ENCODE measurements around the gene FOXQ1. TPM values are rescaled to one million over a fixed set of nuclear protein-coding genes. Genes with fewer than 3 reads are reported as not detected.

FOXQ1 gene
- total RNA-seq, 2 donors from 2014 or later = not detected

GRCh38 chr6:1310628-1311399, 1.1 kb upstream of the FOXQ1 start:
- H3K4me1 ChIP-seq = peaks cover 0 to 26% of the 10 kb centered on the region in 2 donors
- peaks cover 0 to 10% of the 10 kb centered on the region in 2 donors for H3K9me3 ChIP-seq
- H3K27ac ChIP-seq = no peak overlapping the region
- DNase-seq (ENCODE audit: low spot score) = no peak
- peak overlapping the region in 1 of 2 donors; percentile 42 for H3K4me3 ChIP-seq
- H3K27me3 ChIP-seq = peaks cover 12 to 18% of the 10 kb centered on the region in 2 donors
- no peak for TF ChIP-seq CTCF (IDR thresholded peaks at IDR 0.05)
- no peaks in the 10 kb centered on the region for H3K36me3 ChIP-seq

- no peak overlapping the region for H3K27ac ChIP-seq
- H3K27me3 ChIP-seq = peaks cover 19 to 20% of the 10 kb centered on the region in 2 donors
- no peak for TF ChIP-seq CTCF (IDR thresholded peaks at IDR 0.05)
These were observed 240 bp downstream of the FOXQ1 start for GRCh38 chr6:1312203-1312472.

GRCh38 chr6:1312473-1313367, 822 bp downstream of the FOXQ1 start:
- no peaks in the 10 kb centered on the region for H3K9me3 ChIP-seq
- no peak overlapping the region for H3K27ac ChIP-seq
- H3K4me1 ChIP-seq = peaks cover 0 to 35% of the 10 kb centered on the region in 2 donors
- H3K36me3 ChIP-seq = no peaks in the 10 kb centered on the region
- TF ChIP-seq CTCF (IDR thresholded peaks at IDR 0.05) = no peak
- H3K27me3 ChIP-seq = peaks cover 19 to 20% of the 10 kb centered on the region in 2 donors
- DNase-seq (ENCODE audit: low spot score) = no peak
- peak overlapping the region in 1 of 2 donors; percentile 22 for H3K4me3 ChIP-seq

More at GRCh38 chr6:1312203-1312472, 240 bp downstream of the FOXQ1 start:
- Histone ChIP-seq H3K4me1 (peaks cover 0 to 35% of the 10 kb centered on the region in 2 donors), H3K9me3 (no peaks in the 10 kb centered on the region), H3K36me3 (no peaks in the 10 kb centered on the region), H3K4me3 (peak overlapping the region; percentile 19 to 42)
- no peak for DNase-seq (ENCODE audit: low spot score)

- DNase-seq (ENCODE audit: low spot score) = no peak
- Histone ChIP-seq H3K27ac (no peak overlapping the region), H3K27me3 (peaks cover 19 to 20% of the 10 kb centered on the region in 2 donors), H3K36me3 (no peaks in the 10 kb centered on the region), H3K9me3 (no peaks in the 10 kb centered on the region), H3K4me3 (no peak overlapping the region), H3K4me1 (peaks cover 0 to 35% of the 10 kb centered on the region in 2 donors)
- TF ChIP-seq CTCF (IDR thresholded peaks at IDR 0.05) = no peak
These were observed 1.5 kb downstream of the FOXQ1 start for GRCh38 chr6:1313384-1313766.

GRCh38 chr6:1313767-1314503, 2.0 kb downstream of the FOXQ1 start:
- Histone ChIP-seq H3K27ac (no peak overlapping the region), H3K36me3 (no peaks in the 10 kb centered on the region), H3K4me3 (no peak overlapping the region), H3K27me3 (peaks cover 19 to 20% of the 10 kb centered on the region in 2 donors), H3K9me3 (no peaks in the 10 kb centered on the region), H3K4me1 (peaks cover 0 to 35% of the 10 kb centered on the region in 2 donors)
- TF ChIP-seq CTCF (IDR thresholded peaks at IDR 0.05) = peak in 1 of 2 donors; percentile 35
- DNase-seq (ENCODE audit: low spot score) = no peak

Data from right atrium auricular region (tissue), 2 donors.